Urinary bladder (tissue), 4 donors: ENCODE data around the gene SYTL1. TPM values are rescaled to one million over a fixed set of nuclear protein-coding genes. Genes with fewer than 3 reads are reported as not detected.

Experiments
- DNase-seq: peaks from one replicate; pipeline ENCODE4 v3.0.0-alpha.2; 2015; ENCODE audit errors: extremely low spot score
- H3K27ac ChIP-seq: one replicate; pipeline ENCODE4 v1.5.1; 2013; ENCODE audit warnings: low read depth, mild to moderate bottlenecking, moderate library complexity
- H3K36me3 ChIP-seq: one replicate; pipeline ENCODE4 v1.6.1; 2013; ENCODE audit warnings: mild to moderate bottlenecking, moderate library complexity; ENCODE audit not compliant: insufficient read depth
- H3K4me1 ChIP-seq: one replicate; pipeline ENCODE4 v1.6.1; 2013; ENCODE audit warnings: mild to moderate bottlenecking, moderate library complexity; ENCODE audit not compliant: insufficient read depth
- H3K4me3 ChIP-seq: one replicate; pipeline ENCODE4 v1.5.1; 2013; ENCODE audit warnings: low read depth, low read length
- WGBS: extraction: QIAGEN DNeasy Blood & Tissue Kit; methylation state at CpG from one replicate; pipeline ENCODE4 v1.1.7; 2013; 5-methylcytosine and 5-hydroxymethylcytosine counted together
- polyA plus RNA-seq: library from polyadenylated mRNA; stranded (reverse); fragments of 200-250 nt; gene quantifications from one replicate; pipeline ENCODE4 v1.2.3, GENCODE V29; 2013
- total RNA-seq: library from RNA; depleted of rRNA; stranded (reverse); fragments of >200 nt; gene quantifications from one replicate; pipeline ENCODE4 v1.2.3, GENCODE V29; 2014
- donor health status: healthy with polysubstance abuse.
- donor health status: healthy.

Gene SYTL1
- total and polyA plus RNA-seq, 2 donors: 12.8 to 31.0 TPM

DNA sequence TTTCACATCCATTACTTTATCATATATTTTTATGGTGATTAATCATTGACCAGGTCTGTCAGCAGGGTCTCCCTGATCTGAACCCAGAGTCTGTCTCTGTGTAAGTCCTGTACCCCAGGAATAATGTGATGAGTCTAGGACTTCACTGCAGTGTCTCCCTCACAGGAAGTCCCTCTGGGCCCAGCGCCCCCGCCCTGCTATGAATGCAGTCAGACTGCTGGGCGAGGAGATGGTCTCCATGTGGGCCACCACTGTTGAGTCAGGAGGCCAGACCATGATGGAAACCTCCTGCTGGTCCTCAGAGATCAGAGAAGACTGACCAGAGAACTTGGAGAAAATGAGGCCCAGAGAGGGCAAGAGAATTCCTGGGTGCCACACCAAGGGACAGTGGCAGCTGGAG, 10.4 kb upstream of the SYTL1 start:
- DNase-seq: no peak
- H3K4me3 ChIP-seq: no peak overlapping the region
- no peak overlapping the region for H3K27ac ChIP-seq
- 87% methylated on average over 3 of the region's 3 CpGs for WGBS
- H3K4me1 ChIP-seq: no peaks in the 10 kb centered on the region
- no peaks in the 10 kb centered on the region for H3K36me3 ChIP-seq

- no peaks in the 10 kb centered on the region for H3K4me1 ChIP-seq
- H3K36me3 ChIP-seq: no peaks in the 10 kb centered on the region
- H3K27ac ChIP-seq: no peak overlapping the region
- H3K4me3 ChIP-seq: no peak overlapping the region
- no peak for DNase-seq
- WGBS: 94% methylated on average over 5 of the region's 5 CpGs
These were observed 9.9 kb upstream of the SYTL1 start for GRCh38 chr1:27331922-27332321.

- no peak for DNase-seq
- WGBS: 65% methylated on average over 11 of the region's 11 CpGs
- H3K4me3 ChIP-seq: no peak overlapping the region
- no peak overlapping the region for H3K27ac ChIP-seq
- H3K4me1 ChIP-seq: no peaks in the 10 kb centered on the region
- no peaks in the 10 kb centered on the region for H3K36me3 ChIP-seq
These were observed 9.1 kb upstream of the SYTL1 start for GRCh38 chr1:27332536-27333281.

DNA sequence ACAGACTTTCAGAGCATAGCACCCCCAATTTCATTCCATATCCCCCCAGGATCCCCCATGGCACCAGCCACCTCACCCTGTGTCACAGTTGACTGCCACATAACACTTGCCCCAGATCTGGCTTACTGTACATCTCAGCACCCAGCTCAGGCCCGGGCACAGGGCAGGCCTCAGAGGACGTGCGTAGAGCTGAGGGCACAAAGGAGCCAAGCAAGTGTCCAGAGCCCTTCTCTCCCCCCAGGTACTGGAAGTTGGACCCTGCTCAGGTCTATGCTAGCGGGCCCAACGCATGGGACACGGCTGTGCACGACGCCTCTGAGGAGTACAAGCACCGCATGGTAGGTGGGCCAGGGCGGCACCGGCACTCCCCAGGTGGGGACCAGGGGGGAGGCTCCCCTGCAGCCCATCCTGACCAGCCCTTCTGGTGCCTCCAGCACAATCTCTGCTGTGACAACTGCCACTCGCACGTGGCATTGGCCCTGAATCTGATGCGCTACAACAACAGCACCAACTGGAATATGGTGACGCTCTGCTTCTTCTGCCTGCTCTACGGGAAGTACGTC, 8.0 kb upstream of the SYTL1 start:
- Histone ChIP-seq H3K27ac (no peak overlapping the region), H3K36me3 (no peaks in the 10 kb centered on the region), H3K4me1 (no peaks in the 10 kb centered on the region), H3K4me3 (no peak overlapping the region)
- WGBS: 92% methylated on average over 17 of the region's 17 CpGs
- no peak for DNase-seq

DNA sequence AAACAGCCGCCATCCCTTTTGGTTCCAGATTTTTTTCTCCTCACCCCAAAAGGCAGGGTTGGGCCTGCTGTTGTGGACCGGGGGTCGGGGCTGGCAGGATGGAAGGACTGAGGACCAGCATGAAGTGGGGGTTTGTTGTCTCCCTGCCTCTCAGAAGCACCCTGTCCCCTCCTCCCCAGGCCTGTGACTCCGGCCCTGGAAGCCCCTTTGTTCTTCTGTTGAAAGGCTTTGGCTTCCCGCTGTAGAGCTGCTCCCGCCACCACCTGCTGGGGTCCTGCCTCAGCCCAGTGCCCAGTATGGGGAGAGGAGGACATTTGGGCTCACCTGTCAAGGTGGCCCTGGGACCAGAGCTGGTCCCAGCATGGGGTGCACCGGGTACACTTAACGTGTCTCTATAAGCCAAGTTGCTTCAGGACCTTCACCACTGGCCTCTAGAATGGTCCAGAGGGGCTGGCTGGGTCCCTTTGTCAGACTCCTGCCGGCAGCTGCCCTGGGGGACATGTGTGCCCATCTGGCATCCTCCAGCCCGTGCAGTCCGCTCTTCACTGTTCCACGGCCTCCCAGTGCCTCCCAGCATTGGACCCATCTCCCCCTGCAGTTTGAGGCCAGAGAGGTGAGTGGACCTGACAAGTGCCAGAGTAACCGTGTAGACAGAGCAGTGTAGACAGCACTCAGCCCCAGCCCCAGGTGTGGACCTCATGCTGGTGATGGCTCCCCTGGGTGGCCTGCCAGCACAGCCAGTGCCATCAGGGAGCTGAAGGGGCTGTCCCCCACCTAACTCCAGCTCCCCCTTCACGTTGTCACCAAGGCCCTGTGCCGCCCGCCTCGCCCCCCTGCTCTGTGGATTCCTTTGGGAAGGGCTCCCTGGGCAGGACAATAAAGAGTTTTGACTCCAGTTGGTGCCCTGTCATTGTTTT, 6.1 kb upstream of the SYTL1 start:
- 89% methylated on average over 17 of the region's 17 CpGs for WGBS
- Histone ChIP-seq H3K4me1 (no peaks in the 10 kb centered on the region), H3K4me3 (no peak overlapping the region), H3K36me3 (no peaks in the 10 kb centered on the region), H3K27ac (no peak overlapping the region)
- no peak for DNase-seq

GRCh38 chr1:27336756-27337155, 5.1 kb upstream of the SYTL1 start:
- H3K36me3 ChIP-seq: no peaks in the 10 kb centered on the region
- H3K27ac ChIP-seq: no peak overlapping the region
- H3K4me3 ChIP-seq: no peak overlapping the region
- 94% methylated on average over 5 of the region's 5 CpGs for WGBS
- DNase-seq: no peak
- H3K4me1 ChIP-seq: no peaks in the 10 kb centered on the region

DNA sequence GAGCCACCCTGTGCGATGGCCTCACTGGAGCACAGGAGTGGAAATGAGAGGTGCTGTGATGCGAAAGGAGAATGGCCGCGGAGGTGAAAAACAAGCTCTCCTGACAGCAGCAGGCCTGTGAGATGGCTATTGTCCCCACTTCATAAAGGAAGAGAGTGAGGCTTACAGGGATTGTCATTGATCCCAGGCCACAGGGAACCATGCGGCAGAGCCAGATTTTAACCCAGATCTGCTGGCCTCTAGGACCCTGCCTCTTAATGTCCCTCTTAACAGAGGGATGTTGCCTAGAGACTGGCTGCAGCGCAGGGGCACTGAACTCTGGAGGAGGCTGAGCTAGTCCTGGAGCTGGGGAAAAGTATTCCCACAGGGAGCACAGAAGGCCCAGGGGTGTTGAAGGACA, 3.1 kb upstream of the SYTL1 start:
- 89% methylated on average over 6 of the region's 6 CpGs for WGBS
- Histone ChIP-seq H3K4me3 (no peak overlapping the region), H3K4me1 (no peaks in the 10 kb centered on the region), H3K36me3 (no peaks in the 10 kb centered on the region), H3K27ac (no peak overlapping the region)
- no peak for DNase-seq

DNA sequence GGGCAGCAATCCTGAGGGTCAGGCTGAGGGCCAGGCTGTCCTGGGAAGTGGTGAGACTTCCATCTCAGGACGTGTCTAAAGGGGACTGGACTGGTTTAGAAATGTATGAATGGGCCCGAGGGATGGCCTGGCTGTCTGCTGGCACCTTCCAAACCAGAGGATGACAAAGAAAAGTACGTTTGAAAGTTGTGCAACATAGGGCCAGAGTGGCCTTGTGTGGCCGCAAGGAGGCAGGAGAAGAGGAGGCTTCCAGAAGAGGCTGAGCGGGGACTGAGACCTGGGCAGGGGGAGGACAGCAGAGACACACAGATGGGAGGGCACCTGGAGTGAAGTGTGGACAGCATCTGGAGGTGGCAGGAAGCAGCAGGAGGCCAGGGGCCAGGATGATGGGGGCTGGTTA, 2.6 kb upstream of the SYTL1 start:
- DNase-seq: no peak
- Histone ChIP-seq H3K4me1 (no peaks in the 10 kb centered on the region), H3K4me3 (no peak overlapping the region), H3K27ac (no peak overlapping the region), H3K36me3 (no peaks in the 10 kb centered on the region)
- 69% methylated on average over 5 of the region's 5 CpGs for WGBS

- no peak for DNase-seq
- H3K36me3 ChIP-seq: no peaks in the 10 kb centered on the region
- 76% methylated on average over 8 of the region's 8 CpGs for WGBS
- no peaks in the 10 kb centered on the region for H3K4me1 ChIP-seq
- peak overlapping the region; percentile 27 for H3K4me3 ChIP-seq
- peak overlapping the region; percentile 71 for H3K27ac ChIP-seq
These were observed 562 bp downstream of the SYTL1 start for GRCh38 chr1:27342391-27342777.

DNA sequence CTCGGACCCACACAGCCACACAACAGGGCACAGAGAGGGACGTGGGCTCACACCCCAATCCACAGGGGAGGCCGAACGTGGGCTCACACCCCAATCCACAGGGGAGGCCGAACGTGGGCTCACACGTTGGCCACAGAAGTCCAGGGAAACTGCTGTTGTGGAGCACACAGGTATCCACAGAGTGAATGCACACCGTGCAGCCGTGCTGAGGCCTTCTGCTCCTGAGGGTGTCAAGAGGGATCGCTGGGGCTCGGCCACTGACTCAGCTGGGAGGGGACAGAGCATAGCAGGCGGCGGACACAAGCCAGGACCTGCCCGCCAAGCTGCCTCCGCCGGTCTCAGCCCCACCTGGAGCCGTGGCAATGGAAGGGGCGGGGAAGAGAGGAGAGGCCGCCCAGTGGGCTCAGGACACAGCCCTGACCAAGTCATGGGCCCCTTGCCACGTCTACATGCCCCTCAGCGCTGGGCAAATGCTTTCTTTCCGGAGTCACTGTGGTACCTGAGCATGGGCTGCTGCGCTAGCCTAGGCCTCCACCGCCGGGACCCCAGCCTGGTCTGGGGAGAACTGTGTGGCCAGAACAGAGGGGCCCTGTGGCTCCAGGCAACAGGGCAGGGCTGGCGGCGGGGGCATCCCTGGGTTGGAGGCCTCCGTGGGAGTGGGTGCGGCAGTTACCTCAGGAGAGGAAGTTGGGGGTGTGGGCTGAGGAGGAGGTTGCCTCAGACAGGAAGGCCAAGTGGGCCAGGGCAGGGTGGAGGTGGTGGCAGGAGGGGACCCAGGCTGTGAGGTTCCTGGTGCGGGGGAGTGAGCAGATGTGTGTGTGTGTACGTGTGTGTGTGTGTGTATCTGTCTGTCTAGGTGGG, 1.2 kb downstream of the SYTL1 start:
- WGBS: 52% methylated on average over 31 of the region's 31 CpGs
- peak overlapping the region; percentile 27 for H3K4me3 ChIP-seq
- peak overlapping the region; percentile 77 for H3K27ac ChIP-seq
- DNase-seq: peak; percentile 40
- no peaks in the 10 kb centered on the region for H3K36me3 ChIP-seq
- H3K4me1 ChIP-seq: no peaks in the 10 kb centered on the region

GRCh38 chr1:27343639-27344025, 1.8 kb downstream of the SYTL1 start:
- Histone ChIP-seq H3K4me1 (no peaks in the 10 kb centered on the region), H3K4me3 (no peak overlapping the region), H3K36me3 (no peaks in the 10 kb centered on the region), H3K27ac (peak overlapping the region; percentile 77)
- DNase-seq: no peak
- 66% methylated on average over 5 of the region's 5 CpGs for WGBS

GRCh38 chr1:27345272-27345671, 3.5 kb downstream of the SYTL1 start:
- H3K36me3 ChIP-seq: no peaks in the 10 kb centered on the region
- H3K4me3 ChIP-seq: no peak overlapping the region
- no peak for DNase-seq
- no peak overlapping the region for H3K27ac ChIP-seq
- WGBS: 93% methylated on average over 12 of the region's 12 CpGs
- H3K4me1 ChIP-seq: no peaks in the 10 kb centered on the region

DNA sequence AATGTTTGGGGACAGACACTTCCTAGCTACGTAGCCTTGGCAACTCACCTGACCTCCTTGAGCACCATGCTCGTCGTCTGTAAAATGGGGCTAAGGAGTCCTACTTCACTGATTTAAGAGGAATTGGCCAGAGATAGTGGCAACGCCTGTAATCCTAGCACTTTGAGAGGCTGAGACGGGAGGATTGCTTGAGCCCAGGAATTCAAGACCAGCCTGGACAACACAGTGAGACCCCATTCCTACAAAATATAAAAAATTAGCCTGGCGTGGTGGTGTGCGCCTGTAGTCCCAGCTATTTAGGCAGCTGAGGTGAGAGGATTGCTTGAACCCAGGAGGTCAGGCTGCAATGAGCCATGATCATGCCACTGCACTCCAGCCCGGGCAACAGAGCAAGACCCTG, 4.5 kb downstream of the SYTL1 start:
- Histone ChIP-seq H3K4me3 (no peak overlapping the region), H3K4me1 (no peaks in the 10 kb centered on the region), H3K27ac (no peak overlapping the region), H3K36me3 (no peaks in the 10 kb centered on the region)
- WGBS: 91% methylated on average over 8 of the region's 8 CpGs
- no peak for DNase-seq
